NT2/D1 (cell line): Measurements from ENCODE around the gene DNAH8.
A peak's percentile ranks its signal among the peaks of the same experiment; 100 is the strongest.

Experiments used
- DNase-seq: peaks from one replicate; pipeline ENCODE4 v3.0.0-alpha.2; 2011; ENCODE audit warnings: low read depth, low spot score
- H3K27me3 ChIP-seq: 2 replicates; pipeline ENCODE4 v1.6.0; 2011; ENCODE audit warnings: mild to moderate bottlenecking; ENCODE audit not compliant: insufficient read length, insufficient read depth
- H3K36me3 ChIP-seq: 2 replicates; pipeline ENCODE4 v1.6.1; 2011; ENCODE audit warnings: mild to moderate bottlenecking, low read length, mixed read lengths; ENCODE audit not compliant: insufficient read depth, insufficient read length
- H3K4me1 ChIP-seq: 2 replicates; pipeline ENCODE4 v1.5.1; 2011; ENCODE audit not compliant: insufficient read depth, insufficient read length
- H3K4me3 ChIP-seq: 2 replicates; pipeline ENCODE4 v1.5.1; 2011; ENCODE audit warnings: low read depth; ENCODE audit not compliant: insufficient read length
- H3K9ac ChIP-seq: 2 replicates; pipeline ENCODE4 v1.6.0; 2011; ENCODE audit warnings: low read depth; ENCODE audit not compliant: insufficient read length
- H3K9me3 ChIP-seq: 2 replicates; pipeline ENCODE4 v1.5.1; 2011; ENCODE audit warnings: mild to moderate bottlenecking, low read length; ENCODE audit not compliant: insufficient read depth
- SUZ12 ChIP-seq: IDR thresholded peaks from 2 replicates; pipeline ENCODE4 v1.6.1; 2011; ENCODE audit not compliant: insufficient read length, insufficient read depth; ENCODE audit errors: extremely low read depth
- YY1 ChIP-seq: IDR thresholded peaks from 2 replicates; pipeline ENCODE4 v1.6.1; 2011; ENCODE audit not compliant: insufficient read length, insufficient read depth
- ZNF274 ChIP-seq: IDR thresholded peaks from 2 replicates; pipeline ENCODE4 v1.6.1; 2011; ENCODE audit warnings: mild to moderate bottlenecking, low read depth, low read length

DNAH8 gene

DNA sequence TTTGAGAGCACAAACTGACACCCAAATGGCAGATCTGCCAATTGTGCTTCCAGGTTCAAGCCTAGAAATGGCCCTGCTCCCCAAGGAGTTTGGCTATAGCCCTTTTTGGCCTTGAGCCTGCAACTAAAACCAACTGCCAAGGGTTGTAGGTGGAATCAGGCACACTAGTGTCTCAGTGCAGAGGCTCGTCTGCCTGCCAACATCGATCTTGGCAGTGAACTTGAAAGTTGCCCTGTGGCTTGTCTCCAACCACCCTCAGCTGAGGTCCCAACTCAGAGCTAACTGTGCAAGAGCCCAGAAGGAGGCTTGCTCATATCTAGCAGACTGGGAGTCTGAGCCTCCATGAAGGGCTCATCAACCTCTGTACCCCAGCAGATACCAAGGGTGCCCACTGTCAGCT lies 240.8 kb downstream of the DNAH8 start:
- no peak for DNase-seq
- no peaks in the 10 kb centered on the region for H3K36me3 ChIP-seq
- H3K27me3 ChIP-seq, result no peaks in the 10 kb centered on the region
- H3K4me1 ChIP-seq, result no peaks in the 10 kb centered on the region
- no peak overlapping the region for H3K9ac ChIP-seq
- no peaks in the 10 kb centered on the region for H3K9me3 ChIP-seq
- no peak for TF ChIP-seq ZNF274
- TF ChIP-seq SUZ12, result no peak
- no peak for TF ChIP-seq YY1
- H3K4me3 ChIP-seq, result no peak overlapping the region

DNA sequence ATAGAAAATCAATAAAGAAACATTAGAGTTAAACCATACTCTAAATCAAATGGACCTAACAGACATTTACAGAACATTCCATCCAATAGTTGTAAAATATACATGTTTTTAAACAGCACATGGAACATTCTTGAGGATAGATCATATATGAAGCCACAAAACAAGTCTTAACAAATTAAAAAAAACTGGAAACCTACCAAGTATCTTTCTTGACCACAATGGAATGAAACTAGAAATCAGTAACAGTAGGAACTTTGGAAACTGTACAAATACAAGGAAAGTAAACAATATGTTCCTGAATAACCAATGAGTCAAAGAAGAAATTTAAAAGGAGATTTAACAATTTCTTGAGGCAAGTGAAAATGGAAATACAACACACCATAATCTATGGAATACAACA lies 242.3 kb downstream of the DNAH8 start:
- Histone ChIP-seq H3K36me3 (no peaks in the 10 kb centered on the region), H3K9ac (no peak overlapping the region), H3K27me3 (no peaks in the 10 kb centered on the region), H3K4me1 (no peaks in the 10 kb centered on the region), H3K9me3 (no peaks in the 10 kb centered on the region), H3K4me3 (no peak overlapping the region)
- TF ChIP-seq SUZ12 (no peak), ZNF274 (no peak), YY1 (no peak)
- DNase-seq, result no peak

DNA sequence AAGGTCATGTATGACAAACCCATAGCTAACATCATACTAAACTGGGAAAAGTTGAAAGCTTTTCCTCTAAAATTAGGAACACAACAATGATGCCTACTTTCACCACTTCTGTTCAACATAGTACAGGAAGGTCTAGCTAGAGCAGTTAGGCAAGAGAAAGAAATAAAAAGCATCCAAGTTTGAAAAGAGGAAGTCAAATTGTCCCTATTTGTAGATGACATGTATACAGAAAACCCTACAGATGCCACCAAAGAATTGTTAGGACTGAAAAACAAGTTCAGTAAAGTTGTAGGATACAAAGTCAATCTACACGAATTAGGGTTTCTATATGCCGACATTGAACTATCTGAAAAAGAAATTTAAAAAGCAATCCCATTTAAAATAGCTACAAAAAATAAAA lies 244.0 kb downstream of the DNAH8 start:
- H3K27me3 ChIP-seq, result no peaks in the 10 kb centered on the region
- no peak for TF ChIP-seq SUZ12
- TF ChIP-seq YY1, result no peak
- no peak for TF ChIP-seq ZNF274
- no peaks in the 10 kb centered on the region for H3K9me3 ChIP-seq
- no peak for DNase-seq
- H3K36me3 ChIP-seq, result no peaks in the 10 kb centered on the region
- H3K9ac ChIP-seq, result no peak overlapping the region
- no peaks in the 10 kb centered on the region for H3K4me1 ChIP-seq
- H3K4me3 ChIP-seq, result no peak overlapping the region

DNA sequence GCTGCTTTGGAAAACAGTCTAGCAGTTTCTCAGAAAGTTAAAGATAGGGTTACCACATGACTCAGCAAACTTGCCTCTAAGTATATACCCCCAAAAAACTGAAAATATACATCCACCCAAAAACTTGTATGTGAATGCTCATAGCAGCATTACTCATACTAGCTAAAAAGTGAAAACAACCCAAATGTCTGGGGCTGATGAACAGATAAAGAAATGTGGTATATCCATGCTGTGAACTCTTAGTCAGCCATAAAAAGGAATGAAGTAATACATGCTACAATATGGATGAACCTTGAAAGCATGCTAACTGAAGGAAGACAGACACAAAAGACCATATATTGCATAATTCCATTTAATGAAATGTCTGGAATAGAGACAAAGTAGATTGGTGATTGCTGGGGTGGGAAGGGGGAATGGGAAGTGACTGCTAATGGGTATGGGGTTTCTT lies 253.6 kb downstream of the DNAH8 start:
- Histone ChIP-seq H3K27me3 (no peaks in the 10 kb centered on the region), H3K9me3 (no peaks in the 10 kb centered on the region), H3K9ac (no peak overlapping the region), H3K4me3 (no peak overlapping the region), H3K36me3 (no peaks in the 10 kb centered on the region), H3K4me1 (no peaks in the 10 kb centered on the region)
- TF ChIP-seq YY1 (no peak), SUZ12 (no peak), ZNF274 (no peak)
- no peak for DNase-seq

DNA sequence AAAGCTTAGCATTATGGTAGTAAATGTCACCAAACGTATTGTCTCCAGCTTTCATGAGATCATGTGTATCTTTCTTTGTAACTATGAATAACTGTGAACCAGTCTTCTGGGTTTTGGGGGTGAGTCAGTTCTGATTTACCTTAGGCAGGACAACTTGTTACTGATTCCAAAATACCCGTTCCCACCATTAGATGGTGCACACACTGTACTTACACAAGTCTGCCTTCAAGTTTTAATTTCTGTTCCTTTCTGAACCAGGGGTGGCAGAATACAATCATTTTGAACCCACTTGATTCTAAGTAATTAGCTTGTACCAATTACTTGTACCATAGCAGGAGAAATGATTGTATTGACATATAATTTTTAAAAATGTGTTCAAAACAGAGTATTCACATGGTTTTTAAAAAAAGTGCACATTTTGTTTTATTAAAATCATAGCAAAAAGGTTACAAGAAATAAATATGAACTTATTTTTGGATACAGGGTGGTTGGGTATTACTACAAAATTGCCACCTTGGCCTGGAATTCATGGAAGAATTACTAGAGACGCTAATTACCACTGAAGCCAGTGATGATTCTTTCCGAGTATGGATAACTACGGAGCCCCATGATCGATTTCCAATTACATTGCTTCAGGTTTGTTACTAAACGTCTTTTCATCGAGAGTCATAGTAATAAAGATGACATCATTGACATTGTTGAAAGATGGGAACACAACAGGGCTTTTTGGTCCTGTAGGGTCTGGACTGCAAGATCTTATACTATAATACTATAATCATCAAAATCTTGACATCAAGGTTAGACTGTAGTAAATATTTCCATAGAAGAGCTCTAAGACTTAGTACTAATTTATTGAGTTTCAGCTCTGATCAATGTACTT lies 258.3 kb downstream of the DNAH8 start:
- no peak for TF ChIP-seq SUZ12
- no peaks in the 10 kb centered on the region for H3K27me3 ChIP-seq
- DNase-seq, result peak; percentile 58
- no peak overlapping the region for H3K9ac ChIP-seq
- H3K4me1 ChIP-seq, result no peaks in the 10 kb centered on the region
- H3K36me3 ChIP-seq, result no peaks in the 10 kb centered on the region
- no peaks in the 10 kb centered on the region for H3K9me3 ChIP-seq
- no peak overlapping the region for H3K4me3 ChIP-seq

DNA sequence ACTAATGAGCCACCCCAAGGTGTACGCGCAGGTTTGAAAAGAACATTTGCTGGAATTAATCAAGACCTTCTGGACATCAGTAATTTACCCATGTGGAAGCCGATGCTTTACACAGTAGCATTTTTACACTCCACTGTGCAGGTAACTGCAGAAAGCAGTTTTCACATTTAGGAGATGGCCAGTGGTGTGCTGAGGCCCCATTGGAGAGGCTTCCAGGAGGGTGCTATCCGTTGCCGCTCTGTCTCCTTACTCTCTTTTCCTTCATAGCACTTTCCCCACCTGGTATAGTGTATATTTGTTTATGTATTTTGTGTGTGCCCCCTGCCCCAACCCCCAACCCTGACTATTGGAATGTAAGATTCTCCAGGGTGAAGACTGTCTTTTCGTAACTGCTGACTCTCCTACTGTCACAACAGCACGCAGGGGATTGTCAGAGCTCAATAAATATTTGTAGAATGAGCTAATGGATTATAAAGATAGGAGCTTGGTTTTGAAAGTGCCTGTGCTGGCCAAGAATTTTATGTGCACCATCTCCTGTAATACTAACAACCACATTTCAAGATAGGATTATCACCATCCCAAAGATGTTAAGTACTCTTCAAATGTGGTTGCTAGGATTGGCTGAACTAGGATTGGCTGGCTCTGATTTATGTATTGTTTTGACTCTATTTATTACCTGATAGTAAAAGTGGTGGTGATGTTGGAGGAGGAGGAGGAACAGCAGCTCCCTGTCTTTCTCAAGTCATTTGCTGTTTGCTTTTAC lies 259.5 kb downstream of the DNAH8 start:
- no peak overlapping the region for H3K4me3 ChIP-seq
- H3K27me3 ChIP-seq, result no peaks in the 10 kb centered on the region
- no peaks in the 10 kb centered on the region for H3K36me3 ChIP-seq
- TF ChIP-seq YY1, result no peak
- no peak for TF ChIP-seq SUZ12
- no peak for TF ChIP-seq ZNF274
- H3K4me1 ChIP-seq, result no peaks in the 10 kb centered on the region
- no peaks in the 10 kb centered on the region for H3K9me3 ChIP-seq
- DNase-seq, result no peak
- no peak overlapping the region for H3K9ac ChIP-seq

DNA sequence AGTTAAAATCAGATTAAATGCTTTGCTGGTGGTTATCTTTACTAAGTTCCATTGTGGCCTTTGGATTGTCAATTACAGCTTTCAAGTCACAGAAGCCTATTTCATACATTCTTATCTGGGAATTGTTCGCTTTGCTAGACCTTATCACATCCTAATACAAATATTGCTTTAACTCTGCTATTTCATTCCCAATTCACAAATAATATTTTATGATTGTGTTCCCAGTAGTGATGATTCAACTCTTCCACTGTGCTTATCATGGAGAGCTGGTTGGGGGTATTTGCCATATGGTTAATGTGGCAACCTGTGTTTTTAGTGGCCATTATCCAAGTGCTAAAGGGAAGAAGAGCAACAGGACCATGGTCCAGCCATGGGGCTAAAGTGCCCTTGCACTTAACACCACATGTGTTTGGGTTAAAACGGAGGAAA lies 260.5 kb downstream of the DNAH8 start:
- Histone ChIP-seq H3K9ac (no peak overlapping the region), H3K4me3 (no peak overlapping the region), H3K27me3 (no peaks in the 10 kb centered on the region), H3K36me3 (no peaks in the 10 kb centered on the region), H3K4me1 (no peaks in the 10 kb centered on the region), H3K9me3 (no peaks in the 10 kb centered on the region)
- DNase-seq, result no peak
- TF ChIP-seq ZNF274 (no peak), SUZ12 (no peak), YY1 (no peak)
